ENCODE results near the gene STRBP.
A peak's percentile ranks its signal among the peaks of the same experiment; 100 is the strongest.
"Not testable (repeated sequence)": the region's sequence is repeated elsewhere in the genome, so short reads cannot be mapped to it uniquely, and the experiment has no call there.

Gene STRBP

DNA sequence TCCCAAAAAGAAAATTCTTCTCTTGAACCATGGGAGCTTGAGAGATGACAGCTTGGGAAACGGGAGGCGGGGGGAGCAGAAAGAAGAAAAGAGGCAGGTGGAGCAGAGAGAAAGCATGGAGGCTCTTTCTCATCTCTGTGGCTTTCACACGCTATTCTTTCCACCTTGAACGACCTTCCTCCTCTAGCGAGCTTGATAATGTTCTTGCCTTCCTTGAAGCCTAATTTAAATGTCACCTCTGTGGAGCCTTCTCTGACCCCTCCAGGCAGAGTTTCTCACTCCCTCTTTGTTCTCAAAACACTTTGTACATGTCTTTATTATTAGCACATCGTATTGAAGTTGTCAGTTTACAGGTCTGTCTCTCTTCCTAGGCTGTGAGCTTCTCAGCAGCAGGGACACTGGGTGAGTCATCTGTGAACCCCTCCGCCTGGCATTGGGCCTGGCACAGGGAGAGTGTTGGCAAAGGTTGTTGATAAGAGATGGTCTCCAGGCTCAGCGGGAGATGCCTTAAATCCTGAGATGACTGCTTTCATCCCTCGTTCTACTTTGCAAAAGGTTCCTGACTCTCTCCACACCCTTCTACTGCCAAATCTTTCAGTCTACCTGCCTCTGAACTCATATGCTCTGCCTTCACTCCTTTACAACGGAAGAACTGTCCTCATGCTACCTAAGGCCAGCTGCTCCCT, 14.1 kb upstream of the STRBP start:
- peak; percentile 22 for DNase-seq

DNA sequence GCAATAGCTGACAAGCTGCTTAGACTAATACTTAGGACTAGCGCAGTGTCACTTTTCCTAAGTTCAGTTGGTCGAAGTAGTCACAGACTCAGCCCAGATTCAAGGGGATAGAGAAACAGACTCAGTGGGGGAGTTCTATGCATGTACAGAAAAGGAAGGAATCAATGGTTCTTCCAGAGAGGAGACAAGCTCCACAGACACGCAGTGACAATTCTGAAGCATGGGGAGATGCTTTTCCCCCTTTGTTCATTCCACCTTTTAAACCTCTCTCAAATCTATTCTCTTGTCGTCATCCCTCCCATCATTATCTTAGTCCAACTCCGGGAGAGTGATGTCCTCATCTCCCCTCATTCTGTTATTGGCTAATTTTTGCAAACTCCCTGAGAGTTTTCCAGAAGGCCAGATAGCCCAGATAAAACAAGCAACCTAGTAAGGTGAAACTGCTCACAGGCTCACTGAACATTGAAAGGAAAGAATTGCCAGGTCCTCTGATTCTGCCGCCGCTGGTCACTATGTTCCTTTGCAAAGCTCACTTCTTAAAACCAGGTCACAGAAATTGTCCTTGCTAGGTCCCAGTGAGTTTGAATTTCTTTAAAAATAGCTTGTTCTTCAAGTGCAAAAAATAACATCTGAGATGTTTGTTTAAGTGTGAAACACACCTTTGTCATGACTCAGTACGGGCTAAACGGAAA, 13.4 kb upstream of the STRBP start:
- DNase-seq = no peak

DNA sequence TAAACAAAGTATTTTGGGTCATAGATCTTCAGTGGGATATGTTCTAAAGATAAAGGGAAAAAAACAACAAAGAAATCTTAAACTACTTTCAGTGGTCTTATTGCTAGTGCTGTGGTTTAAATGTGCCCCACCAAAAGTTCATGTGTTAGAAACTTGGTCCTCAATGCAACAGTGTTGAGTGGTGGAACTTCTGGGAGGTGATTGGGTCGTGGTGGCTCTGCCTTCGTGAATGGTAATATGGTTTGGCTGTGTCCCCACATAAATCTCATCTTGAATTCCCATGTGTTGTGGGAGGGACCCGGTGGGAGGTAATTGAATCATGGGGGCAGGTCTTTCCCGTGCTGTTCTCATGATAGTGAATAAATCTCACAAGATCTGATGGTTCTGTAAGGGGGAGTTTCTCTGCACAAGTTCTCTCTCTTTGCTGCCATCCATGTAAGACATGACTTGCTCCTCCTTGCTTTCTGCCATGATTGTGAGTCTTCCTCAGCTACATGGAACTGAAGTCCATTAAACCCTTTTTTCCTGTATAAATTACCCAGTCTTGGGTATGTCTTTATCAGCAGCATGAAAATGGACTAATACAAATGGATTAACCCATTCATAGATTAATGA, 10.6 kb upstream of the STRBP start:
- DNase-seq = not testable (repeated sequence)

DNA sequence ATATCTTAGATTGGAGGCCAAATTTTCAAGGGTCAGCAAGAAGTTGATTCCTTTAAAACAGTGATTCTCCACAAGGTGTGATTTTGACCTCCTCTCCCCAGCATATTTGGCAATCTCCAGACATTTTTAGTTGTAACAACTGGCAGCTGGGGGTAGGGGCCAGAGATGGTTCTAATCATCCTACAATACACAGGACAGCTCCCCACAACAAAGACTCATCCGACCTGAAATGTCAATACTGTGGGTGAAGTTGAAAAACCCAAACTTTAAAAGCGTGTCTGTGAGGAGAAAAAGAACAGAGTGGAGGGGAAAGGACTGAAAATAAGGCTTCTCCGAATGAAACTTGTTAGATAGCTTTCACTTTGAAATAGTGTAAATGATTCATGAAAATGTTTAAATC, 10.0 kb upstream of the STRBP start:
- no peak for DNase-seq

DNA sequence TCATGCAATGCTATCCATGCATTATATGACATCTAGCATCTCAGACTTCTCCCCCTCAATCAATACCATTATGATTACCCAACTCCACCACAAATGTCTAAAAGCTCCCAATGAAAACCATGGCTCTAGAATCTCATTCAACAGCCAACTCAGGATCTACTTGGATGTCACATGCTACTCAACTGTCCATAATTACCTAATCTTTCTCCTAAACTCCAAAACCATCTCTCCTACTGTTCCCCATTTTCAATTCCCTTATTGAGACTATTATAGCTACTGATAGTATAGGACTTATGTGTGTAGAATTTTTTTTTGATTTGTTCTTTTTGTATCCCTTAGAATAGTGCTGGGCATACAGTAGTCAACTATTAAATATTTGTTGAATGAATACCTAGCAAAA, 8.2 kb upstream of the STRBP start:
- no peak for DNase-seq

DNA sequence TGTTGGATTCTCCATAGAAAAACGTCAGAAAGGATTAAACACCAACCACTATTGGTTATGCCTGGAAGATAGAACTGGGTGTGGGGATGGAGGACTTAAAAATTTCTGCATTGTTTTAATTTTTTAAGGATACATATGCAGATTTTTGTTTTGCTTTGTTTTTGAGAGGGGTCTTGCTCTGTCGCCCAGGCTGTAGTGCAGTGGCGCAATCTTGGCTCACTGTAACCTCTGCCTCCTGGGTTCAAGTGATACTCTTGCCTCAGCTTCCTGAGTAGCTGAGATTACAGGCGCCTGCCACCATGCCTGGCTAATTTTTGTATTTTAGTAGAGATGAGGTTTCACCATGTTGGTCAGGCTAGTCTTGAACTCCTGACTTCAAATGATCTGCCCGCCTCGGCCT, 2.7 kb upstream of the STRBP start:
- not testable (repeated sequence) for DNase-seq

DNA sequence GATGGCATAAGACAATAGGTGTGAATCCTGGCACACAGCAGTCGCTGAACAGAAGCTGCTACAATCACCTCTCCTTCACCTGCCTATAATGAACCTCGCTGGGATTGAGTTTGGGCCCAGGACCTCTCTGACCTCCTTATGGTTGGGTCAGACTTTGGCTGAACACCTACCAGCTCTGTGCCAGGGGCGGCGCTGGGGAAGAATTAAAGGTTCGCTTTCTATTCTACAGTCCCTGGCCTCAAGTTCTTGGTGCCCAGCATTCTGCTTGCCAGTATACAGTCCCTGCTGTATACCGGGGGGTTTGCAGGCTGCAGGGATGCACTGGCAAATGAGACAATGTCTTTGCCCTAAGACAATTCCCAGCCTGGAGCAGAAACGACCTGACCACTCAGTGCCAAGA, 895 bp upstream of the STRBP start:
- no peak for DNase-seq

DNA sequence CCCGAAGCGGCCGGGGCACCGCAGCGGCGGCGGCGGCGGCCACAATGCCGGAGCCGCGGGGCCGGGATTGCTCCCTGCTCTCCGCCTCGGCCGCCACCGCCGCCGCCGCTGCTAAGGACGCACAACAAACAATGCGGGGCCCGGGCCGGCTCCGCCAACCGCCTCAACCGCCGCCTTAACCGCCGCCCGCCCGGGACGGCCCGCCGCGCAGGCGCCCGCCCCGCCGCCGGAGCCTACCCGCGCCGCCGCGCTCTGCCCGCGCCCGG, 254 bp downstream of the STRBP start:
- no peak for DNase-seq

DNA sequence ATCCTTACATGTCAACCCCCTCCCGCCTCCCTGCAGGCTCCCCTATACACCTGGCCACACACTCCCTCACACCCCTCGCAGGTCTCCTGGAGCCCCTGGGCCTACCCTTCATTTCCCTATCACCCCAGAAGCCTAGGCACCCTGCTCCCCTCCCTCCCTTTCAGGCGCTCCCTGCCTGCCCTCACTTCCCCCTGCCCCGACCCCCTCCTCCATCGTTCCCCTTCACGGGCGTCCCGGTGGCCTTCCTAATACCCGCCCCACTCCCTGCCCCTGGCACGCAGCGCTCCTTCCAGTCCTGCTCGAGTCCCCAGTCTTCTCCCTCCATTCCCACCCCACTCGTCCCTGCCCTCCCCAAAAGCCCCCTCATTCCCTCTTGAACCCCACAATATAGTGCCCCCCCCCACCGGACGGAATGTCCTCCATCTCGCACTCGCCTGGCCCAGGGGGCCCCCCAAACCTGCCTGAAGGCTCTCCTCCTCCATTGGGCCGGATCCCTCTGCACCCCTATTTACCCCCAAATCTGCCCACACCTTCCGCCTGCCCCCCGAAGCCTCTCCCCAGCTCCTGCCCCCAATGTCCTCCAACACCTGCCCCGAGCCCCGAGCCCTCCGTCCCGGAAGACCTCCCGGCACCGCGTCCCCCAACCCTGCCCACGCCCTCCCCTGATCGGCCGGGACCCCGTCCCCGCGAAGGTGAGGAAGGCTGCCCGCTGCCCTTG, 746 bp downstream of the STRBP start:
- no peak for DNase-seq

DNA sequence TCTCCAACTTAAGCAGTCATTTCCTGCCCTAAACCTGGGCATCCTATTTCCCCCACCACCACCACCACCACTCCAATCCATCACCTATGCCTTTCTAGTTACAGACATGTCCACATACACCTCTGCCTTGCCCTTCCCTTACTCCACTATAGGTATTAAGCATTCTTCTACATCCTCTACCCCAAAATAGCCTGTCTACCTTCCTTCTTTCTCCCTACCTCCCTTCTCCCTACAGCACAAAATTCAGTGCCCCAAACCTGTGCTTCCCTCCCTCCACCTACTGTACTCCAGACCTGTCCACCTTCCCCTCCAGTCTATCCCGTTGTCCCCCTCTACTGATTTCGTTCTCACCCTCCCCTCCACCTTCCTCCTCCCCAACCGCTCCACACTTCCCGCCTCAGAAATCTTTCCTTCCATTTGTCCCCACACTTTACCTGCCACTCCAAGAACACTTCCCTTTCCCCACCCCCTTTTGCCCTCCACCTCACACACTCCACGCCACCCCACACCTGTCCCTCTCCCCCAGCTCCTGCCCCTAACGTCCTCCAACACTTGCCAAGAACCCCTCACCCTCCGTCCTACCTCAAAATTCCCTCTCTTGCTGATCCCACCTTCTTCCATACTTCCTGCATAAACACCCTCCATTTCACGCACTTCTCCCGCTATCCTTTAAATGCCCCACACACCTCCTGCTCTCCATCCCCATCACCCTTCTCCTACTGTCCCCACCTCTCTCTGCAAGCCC, 1.6 kb downstream of the STRBP start:
- DNase-seq = no peak

DNA sequence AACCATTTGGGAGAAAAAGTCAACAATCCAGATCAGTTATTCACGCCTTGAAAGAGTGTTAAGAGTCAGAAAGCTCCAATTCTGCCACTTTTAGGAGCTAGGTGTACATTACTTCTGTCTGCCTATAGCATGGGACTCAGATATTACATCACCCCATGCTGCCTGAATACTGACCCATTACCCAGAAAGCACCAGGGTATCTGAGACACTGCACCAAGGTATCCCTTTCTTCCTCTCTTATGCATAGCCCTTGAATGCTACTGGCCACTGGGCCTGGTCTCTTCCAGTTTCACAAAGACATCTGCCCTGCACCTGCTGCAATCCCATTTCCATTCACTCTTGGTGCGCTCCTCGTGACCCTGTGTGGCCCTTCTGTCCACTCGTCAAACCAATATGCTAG, 2.6 kb downstream of the STRBP start:
- no peak for DNase-seq

DNA sequence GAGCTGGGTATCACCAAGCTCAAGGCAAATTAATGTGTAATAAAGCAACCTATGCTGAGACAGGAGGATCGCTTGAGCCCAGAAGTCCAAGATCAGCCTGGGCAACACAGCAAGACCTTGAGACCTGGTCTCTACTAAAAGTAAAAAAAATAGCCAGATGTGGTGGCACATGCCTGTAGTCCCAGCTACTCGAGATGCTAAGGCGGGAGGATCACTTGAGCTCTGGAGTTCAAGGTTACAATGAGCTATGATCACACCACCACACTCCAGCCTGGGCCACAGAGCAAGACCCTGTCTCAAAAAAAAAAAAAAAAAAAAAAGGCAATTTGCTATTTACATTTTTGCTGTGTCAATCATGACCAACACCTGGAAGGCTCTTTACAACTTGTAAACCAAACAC, 5.2 kb downstream of the STRBP start:
- no peak for DNase-seq

DNA sequence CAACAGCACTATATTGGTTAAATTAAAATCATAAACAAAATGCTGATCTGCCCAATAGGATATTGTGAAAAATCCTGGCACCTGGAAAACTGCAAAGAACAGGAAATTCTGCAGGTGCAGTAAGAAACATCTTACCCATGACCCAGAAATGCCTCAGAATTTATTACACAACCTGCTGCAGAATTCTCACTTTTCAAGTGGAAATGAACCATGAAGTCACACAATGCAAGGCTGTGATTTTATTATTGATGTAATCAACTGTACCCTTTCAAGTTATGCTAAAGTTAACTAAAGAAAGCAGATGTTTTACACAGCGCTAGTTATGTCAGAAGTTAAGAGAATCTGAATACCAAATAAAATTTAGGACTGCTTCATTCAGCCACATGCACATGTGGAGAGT, 6.0 kb downstream of the STRBP start:
- DNase-seq = no peak

DNA sequence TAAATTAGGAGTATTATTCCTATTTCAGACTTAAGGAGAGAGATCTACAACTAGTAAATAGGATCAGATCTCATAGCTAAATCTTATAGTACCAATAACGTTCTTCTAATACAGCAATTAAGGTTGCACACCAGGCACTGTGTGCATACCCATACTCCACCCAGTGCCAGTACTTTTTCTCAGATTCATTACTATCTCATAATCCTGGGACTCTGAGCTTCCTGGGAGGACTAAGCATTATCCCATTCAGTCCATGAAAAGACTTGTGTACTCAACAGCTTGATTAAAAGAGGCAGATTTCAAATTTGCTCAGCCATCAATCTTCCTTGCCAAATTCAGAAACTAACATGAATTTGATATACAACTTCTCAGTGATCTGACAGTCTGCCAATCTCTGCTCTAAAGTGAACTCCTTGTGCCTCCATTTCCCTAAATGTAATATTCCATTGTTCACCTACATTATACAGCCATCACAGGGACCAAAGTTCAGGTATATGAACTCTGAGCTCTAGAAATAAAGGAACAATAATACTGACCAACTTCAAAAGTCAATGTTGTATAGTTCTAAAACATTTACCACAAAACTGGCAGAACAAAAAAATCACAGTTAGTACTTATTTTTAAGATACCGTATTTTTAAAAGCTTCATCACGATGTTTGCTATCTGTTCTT, 7.2 kb downstream of the STRBP start:
- DNase-seq = no peak

DNA sequence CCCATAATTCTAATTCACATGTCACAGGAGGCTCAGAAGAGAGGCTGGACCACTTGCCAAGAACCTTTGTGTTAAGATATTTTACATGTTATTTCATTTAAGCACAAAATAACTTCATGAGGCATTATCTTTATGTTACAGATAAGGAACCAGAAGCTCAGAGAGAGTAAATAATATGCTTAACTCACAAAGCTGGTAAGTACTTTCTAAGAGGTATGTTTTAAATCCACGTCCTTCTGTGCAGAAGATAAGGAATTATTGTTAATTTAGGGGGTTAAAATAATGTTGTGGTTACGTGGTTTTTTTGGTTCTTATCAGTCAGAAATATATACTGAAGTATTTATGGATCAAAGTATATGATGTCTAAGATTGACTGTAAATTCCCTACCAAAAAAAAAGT, 8.0 kb downstream of the STRBP start:
- DNase-seq = no peak

DNA sequence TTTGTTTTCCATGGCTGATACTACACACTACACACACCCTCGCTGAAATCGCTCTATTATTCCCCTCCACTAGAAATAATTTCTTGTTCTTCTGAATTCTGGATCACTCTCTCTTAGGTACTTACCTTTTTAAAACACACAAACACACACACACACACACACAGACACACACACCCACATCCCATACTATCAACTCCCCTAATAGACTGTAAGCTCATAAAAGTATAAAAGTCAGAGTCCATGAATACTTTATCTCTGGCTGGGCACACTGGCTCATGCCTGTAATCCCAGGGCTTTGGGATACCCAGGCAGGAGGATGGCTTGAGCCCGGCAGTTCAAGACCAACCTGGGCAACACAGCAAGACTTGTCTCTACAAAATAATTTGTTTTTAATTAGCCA, 11.1 kb downstream of the STRBP start:
- DNase-seq = no peak

DNA sequence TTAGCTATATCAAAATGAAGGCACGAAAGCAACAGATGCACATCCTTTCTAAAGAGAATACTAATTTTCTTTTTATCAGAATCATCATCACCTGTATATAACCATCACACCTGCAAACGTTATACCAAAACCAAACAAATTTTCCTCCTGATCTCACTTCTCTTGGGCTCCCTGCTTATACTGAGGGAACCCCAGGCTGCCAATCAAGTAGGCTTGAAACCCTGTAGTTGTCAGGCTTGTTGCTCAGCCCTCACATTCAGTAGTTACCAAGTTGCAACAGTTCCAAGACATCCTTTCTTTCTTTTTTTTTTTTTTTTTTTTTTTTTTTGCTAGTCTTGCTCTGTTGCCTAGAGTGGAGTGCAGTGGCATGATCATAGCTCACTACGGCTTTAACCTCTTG, 12.7 kb downstream of the STRBP start:
- no peak for DNase-seq

DNA sequence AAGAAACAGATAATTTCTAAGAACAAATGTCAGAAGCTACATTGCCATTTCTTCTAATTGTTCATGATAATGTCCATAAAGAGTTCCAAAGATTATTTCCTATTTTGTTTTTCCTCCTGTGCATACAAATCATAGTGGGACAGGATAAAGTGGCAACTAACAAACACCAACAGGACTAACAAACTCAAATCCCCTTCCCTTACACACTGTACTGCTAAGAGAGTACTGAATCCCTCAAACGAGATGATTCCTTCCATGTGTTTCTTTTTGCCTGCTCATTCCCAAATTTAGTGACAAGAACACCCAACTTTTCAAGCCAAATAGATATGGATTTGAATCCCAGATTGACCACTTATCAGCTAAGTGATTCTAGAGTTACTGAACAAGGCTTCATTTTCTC, 15.2 kb downstream of the STRBP start:
- DNase-seq = no peak

DNA sequence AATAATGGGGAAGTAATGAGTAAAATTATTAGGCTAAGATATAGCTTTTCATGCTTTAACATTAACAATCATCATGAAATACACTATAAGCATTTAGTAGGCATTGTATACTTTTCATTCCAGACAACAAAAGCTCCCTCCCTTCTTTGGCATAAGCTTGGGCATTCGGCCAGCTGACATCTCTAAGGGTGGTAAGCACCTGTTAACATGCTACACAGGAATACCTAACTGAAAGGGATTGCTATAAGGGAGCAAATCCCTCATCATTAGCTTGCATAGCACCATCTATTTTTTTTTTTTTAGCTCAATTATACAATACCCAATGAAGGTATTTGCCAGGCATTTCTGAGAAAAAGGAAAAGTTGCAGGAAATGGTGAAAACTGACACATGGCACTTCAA, 16.6 kb downstream of the STRBP start:
- peak; percentile 71 for DNase-seq

DNA sequence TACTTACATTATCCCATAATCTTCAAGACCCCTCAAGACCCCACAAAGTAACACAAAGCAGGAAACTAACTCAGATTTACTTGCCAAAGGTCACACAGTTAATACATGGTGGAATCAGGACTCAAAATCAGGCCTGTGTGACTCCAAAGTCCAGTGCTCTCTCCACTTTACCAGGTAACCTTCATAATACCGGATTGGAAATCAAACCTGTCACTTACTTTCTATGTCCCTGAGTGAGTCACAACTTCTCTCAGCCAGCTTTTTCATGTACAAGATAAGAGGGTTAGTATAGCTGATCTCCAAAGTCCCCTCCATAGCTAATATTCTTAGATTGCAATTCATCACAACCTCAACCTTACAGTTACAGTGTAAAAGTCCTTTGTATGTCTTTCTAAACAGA, 17.1 kb downstream of the STRBP start:
- no peak for DNase-seq

DNA sequence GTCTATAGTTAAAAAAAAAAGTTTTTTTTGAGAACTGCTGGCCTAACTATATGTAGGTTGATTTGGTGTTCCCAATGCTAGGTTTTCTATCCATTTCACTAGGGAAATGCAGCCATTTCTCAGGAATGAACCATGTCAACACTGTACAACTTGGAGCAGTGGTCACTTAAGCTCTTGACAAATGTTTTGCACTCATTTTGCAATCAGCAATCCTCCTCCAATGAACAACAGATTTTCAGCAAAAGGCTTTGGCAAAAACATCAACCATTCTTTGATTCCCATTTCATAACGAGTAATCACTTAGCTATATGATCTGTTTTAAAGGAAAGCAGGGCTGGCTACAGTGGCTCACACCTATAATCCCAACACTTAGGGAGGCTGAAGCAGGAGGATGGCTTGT, 17.9 kb downstream of the STRBP start:
- no peak for DNase-seq

DNA sequence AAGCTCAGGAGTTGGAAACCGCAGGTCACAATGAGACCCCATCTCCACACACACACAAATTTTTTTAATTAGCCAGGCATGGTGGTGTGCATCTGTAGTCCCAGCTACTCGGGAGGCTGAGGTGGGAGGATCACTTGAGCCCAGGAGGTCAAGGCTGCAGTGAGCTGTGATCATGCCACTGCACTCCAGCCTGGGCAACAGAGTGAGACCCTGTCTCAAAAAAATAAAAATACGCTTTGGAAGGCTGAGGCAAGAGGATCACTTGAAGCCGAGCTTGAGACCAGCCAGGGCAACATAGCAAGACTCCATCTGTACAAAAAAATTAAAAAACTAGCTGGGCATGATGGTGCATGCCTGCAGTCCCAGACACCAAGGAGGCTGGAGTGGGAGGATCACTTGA, 19.2 kb downstream of the STRBP start:
- not testable (repeated sequence) for DNase-seq

DNA sequence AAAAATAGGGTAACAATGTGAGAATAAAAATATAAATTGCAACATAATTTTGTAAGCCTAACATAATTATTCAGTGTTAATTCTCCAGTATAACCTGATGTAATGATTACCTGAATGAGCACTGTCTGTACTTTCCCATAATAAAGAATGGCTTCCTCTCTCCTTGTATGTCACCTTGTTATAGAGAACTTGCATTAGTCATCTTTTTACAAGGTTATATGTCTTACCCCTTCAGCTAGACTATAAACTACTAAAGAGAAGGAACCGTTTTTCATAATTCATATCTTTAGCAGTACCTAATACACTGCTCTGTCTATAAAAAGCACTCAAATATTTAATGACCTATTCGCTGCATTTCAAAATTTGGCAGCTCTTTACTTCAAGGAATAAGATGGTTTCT, 19.8 kb downstream of the STRBP start:
- DNase-seq = no peak
